ENCODE results near the gene MSRB3. TPM values are rescaled to one million over a fixed set of nuclear protein-coding genes. Genes with fewer than 3 reads are reported as not detected.

Gene MSRB3
- total RNA-seq, 1 donor from 2014 or later: 8.3 TPM

DNA sequence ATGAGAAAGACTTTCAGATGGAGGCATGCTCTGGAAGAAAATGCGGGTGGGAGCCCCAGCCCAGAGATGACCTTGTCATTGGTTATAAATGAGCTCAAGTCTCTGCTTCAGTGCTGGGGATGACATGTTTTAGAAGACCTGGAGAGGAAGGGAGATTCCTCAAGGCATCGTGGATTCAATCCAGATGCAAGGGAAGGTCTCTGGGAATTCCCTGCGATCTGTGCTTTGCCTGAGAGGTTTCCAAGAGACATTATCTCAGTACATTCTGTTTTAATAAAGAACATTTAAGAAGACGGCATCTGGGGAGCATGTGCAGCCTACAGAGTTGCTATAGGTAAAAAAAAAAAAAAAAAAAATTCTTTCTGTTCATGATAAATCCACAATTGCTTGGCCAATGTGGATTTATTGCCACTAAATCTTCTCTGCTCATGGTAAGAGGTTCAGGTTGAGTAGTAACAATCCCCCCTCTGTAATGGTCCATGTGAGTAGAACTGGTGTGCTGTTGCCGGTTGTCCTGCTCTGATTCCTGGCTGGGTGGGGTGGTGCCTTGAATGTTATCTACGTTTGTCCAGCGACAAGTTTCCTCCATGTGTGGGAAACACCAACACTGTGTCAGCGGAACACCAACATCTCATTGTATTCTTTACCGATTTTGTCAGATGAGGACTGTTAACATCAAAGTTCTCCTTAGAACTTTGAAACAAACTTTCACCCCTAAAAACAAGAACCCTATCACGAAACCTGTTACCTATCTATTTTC lies 230.0 kb downstream of the MSRB3 start:
- Mint-ChIP-seq H3K9me3 (no peaks in the 10 kb centered on the region), H3K36me3 (ENCODE audit: low read depth) (peaks cover 3% of the 10 kb centered on the region), H3K4me3 (no peak overlapping the region), H3K4me1 (peaks cover 34% of the 10 kb centered on the region), H3K27ac (ENCODE audit: unreplicated experiment) (no peak overlapping the region), H3K27me3 (ENCODE audit: low read depth) (peaks cover 6% of the 10 kb centered on the region)
- DNase-seq (ENCODE audit: low read depth, low spot score): no peak
- TF ChIP-seq, protein P1, sequence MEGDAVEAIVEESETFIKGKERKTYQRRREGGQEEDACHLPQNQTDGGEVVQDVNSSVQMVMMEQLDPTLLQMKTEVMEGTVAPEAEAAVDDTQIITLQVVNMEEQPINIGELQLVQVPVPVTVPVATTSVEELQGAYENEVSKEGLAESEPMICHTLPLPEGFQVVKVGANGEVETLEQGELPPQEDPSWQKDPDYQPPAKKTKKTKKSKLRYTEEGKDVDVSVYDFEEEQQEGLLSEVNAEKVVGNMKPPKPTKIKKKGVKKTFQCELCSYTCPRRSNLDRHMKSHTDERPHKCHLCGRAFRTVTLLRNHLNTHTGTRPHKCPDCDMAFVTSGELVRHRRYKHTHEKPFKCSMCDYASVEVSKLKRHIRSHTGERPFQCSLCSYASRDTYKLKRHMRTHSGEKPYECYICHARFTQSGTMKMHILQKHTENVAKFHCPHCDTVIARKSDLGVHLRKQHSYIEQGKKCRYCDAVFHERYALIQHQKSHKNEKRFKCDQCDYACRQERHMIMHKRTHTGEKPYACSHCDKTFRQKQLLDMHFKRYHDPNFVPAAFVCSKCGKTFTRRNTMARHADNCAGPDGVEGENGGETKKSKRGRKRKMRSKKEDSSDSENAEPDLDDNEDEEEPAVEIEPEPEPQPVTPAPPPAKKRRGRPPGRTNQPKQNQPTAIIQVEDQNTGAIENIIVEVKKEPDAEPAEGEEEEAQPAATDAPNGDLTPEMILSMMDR (conservative IDR thresholded peaks at IDR 0.05): no peak

DNA sequence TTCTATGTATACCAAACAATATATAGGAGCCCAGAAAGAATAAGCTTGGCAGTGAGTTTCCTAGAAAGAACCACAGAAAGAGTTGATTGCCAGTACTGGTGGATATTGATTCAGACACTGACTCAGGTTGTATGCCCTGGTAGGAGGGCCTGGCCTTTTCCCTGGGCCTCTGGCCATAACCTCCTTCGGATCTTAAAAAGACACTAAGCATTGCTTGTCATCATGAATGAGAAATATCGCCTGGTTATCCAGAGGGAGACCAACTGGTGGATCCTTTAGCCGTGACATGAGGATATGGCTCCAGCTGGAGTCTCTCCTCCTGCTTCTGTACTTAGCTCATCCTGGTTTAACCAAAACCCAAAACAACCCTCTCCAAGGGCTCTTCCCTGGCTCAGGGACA lies 231.5 kb downstream of the MSRB3 start:
- TF ChIP-seq, protein P1 (conservative IDR thresholded peaks at IDR 0.05): no peak
- Mint-ChIP-seq H3K27me3 (ENCODE audit: low read depth) (peaks cover 6% of the 10 kb centered on the region), H3K9me3 (no peaks in the 10 kb centered on the region), H3K36me3 (ENCODE audit: low read depth) (peaks cover 3% of the 10 kb centered on the region), H3K4me3 (no peak overlapping the region), H3K27ac (ENCODE audit: unreplicated experiment) (peak overlapping the region; percentile 97), H3K4me1 (peaks cover 32% of the 10 kb centered on the region)
- no peak for DNase-seq (ENCODE audit: low read depth, low spot score)

DNA sequence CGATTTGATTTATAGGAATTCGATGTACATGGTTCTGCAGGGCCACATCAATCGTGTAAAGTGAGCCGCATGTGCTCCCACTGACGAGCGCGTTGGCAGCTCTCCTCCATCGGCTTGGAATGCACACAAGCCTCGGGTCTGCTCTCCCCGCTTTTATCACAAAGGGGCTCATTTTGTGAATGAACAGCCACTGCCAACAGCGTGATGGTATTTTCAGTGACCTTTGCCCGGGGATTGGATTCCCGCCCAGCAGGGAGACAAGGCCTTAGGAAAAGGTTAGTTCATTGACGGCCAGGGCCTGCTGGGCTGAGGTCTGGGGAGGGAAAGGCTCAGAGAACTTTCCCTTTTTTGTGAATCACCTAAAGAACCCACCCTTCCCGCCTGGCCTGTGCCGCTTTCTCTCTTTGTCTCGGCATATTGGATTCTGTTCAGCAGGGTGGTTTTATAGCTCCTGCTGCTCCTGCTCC lies 232.1 kb downstream of the MSRB3 start:
- H3K4me3 Mint-ChIP-seq: peak overlapping the region; percentile 63
- TF ChIP-seq, protein P1 (conservative IDR thresholded peaks at IDR 0.05): no peak
- peaks cover 3% of the 10 kb centered on the region for H3K36me3 Mint-ChIP-seq (ENCODE audit: low read depth)
- H3K27me3 Mint-ChIP-seq (ENCODE audit: low read depth): peaks cover 6% of the 10 kb centered on the region
- no peaks in the 10 kb centered on the region for H3K9me3 Mint-ChIP-seq
- peak overlapping the region; percentile 97 for H3K27ac Mint-ChIP-seq (ENCODE audit: unreplicated experiment)
- peak; percentile 61 for DNase-seq (ENCODE audit: low read depth, low spot score)
- peaks cover 30% of the 10 kb centered on the region for H3K4me1 Mint-ChIP-seq

DNA sequence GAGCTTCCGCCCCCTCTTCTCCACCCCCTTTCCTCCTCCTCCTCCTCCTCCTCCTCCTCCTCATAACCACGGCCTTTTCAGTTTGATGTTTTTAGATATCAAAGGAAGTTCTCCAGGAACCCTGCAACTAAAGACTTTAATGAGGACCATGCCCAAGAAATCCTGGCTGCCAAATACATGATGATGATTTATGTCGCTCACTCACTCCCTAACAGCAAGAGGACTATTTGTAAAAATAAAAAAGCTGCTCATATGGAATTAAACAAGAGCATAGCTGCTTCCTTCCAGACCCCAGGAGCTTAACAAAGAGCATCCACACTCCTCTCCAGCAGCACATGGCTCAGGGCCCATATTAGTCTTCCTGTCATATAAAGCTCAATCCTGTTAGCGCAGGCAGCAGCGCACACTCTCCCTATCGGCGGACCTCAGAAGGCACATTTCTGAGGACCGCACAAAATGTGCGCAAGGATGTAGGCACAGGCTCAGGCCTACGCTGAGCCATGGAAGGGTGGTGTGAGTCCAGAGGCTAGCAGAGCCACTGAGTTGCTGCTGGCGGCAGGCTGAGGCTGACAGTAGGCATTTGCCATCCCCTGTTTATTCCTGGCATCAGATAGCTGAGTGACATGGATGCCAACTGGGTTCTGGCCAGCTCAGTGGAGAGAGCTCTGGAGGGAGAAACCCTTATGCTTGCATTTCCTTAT lies 232.8 kb downstream of the MSRB3 start:
- Mint-ChIP-seq H3K4me3 (peak overlapping the region; percentile 63), H3K36me3 (ENCODE audit: low read depth) (peaks cover 3% of the 10 kb centered on the region), H3K27me3 (ENCODE audit: low read depth) (peaks cover 6% of the 10 kb centered on the region), H3K9me3 (no peaks in the 10 kb centered on the region), H3K4me1 (peaks cover 30% of the 10 kb centered on the region), H3K27ac (ENCODE audit: unreplicated experiment) (peak overlapping the region; percentile 97)
- DNase-seq (ENCODE audit: low read depth, low spot score): no peak
- TF ChIP-seq, protein P1 (conservative IDR thresholded peaks at IDR 0.05): no peak

DNA sequence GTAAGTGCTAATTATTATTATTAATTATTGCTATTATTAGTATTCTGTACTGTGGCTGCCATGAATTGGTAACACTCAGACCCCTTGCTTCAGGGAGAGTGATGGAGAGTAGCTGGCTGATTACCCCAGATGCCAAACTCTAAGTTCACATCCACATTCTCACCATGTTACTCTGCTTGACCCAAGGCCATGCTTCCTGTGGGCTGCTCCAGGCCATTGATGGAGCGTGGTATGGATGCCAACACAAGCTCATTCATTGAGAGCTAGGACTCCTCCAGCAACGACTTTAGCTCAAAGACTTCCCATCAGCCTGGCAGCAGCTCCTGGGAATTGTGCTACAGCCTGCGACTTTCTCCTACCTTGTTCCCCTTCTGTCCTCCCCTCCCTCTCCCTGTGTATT lies 233.4 kb downstream of the MSRB3 start:
- H3K4me1 Mint-ChIP-seq: peaks cover 30% of the 10 kb centered on the region
- DNase-seq (ENCODE audit: low read depth, low spot score): no peak
- H3K9me3 Mint-ChIP-seq: no peaks in the 10 kb centered on the region

More for the DNA sequence above, 233.4 kb downstream of the MSRB3 start:
- H3K4me3 Mint-ChIP-seq: peak overlapping the region; percentile 45
- no peak overlapping the region for H3K27ac Mint-ChIP-seq (ENCODE audit: unreplicated experiment)
- peaks cover 6% of the 10 kb centered on the region for H3K27me3 Mint-ChIP-seq (ENCODE audit: low read depth)
- H3K36me3 Mint-ChIP-seq (ENCODE audit: low read depth): peaks cover 3% of the 10 kb centered on the region
- TF ChIP-seq, protein P1 (conservative IDR thresholded peaks at IDR 0.05): no peak

Other genes with a start within 250 kb of the MSRB3 start
- gene WIF1, start 157.4 kb upstream of the MSRB3 start, total RNA-seq: not detected in 2 replicates
- 27.8 and 31.8 TPM in 2 replicates for gene LEMD3, start 109.1 kb upstream of the MSRB3 start, total RNA-seq

All from neural crest cell (in vitro differentiated cells).